ENCODE results near the gene SPESP1. TPM values are rescaled to one million over a fixed set of nuclear protein-coding genes. Genes with fewer than 3 reads are reported as not detected.

Gene SPESP1
- total and polyA plus RNA-seq, 2 donors (not counting 3 experiments of a cell fraction or from before 2014, with no cell fraction given), result 1.5 to 2.0 TPM

DNA sequence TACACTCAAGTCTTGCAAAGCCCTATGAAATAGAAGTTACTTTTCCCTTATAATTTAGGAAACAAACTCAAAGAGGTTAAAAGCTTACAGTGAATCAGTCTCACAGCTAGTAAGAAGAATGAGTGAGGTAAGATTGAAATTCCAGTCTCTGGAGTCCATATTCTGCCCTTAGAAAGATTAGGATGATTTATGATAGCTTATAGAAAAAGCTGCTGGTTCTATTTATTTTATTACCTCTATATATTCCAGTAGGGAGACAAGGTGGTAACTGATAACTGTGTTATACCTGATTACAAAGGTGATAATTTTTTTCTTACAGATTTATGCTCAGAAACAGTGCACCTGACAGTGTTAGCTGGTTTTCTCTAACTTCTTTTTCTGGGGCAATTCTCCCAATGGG is 34.1 kb upstream of the SPESP1 start:
- H4K20me1 ChIP-seq (replicated peaks; ENCODE audit: control insufficient read depth, extremely low read depth, insufficient read depth, low read length), result no peaks in the 10 kb centered on the region
- intact Hi-C loops (cut with micrococcal nuclease) (no loop called here), dilution Hi-C loops (cut with MboI; ENCODE audit: extremely low pct_ligation_motif_present, low sequenced_read_pairs) (no loop called here)
- ChIA-PET CTCF (interaction anchor here (0.9 to 1.2 kb wide), 2 partner anchors 12 to 20 kb away, joined by 4 to 9 read pairs; no protein-coding TSS in a partner anchor), POLR2A (no interaction called here)
- H3K4me3 ChIP-seq (replicated peaks in 1 of 3; ENCODE audit: insufficient read depth in 1 of 3, low read depth in 1 of 3, low read length in 3 of 3), result no peak overlapping the region
- DNase-seq (ENCODE audit: low read depth, low spot score) (no peak), FAIRE-seq (no peak)
- H3K79me2 ChIP-seq (ENCODE audit: control insufficient read depth, insufficient read depth, low read length), result no peaks in the 10 kb centered on the region
- TF ChIP-seq POLR2A (IDR thresholded peaks at IDR 0.05; ENCODE audit: low read depth, low read length) (no peak), EZH2 (IDR thresholded peaks at IDR 0.05; ENCODE audit: borderline replicate concordance, low read depth, low read length, severe bottlenecking) (no peak), FOS (IDR thresholded peaks at IDR 0.05; ENCODE audit: borderline replicate concordance, insufficient read depth, low read length) (no peak), GATA2 (IDR thresholded peaks at IDR 0.05; ENCODE audit: insufficient read depth, insufficient read length, low read depth, low read length) (no peak), POLR2AphosphoS5 (IDR thresholded peaks at IDR 0.05; ENCODE audit: insufficient read depth, low read depth, low read length) (no peak), MYC (IDR thresholded peaks at IDR 0.05; ENCODE audit: low read depth, low read length) (no peak), JUN (IDR thresholded peaks at IDR 0.05; ENCODE audit: borderline replicate concordance, insufficient read depth, insufficient read length, low read depth) (no peak)
- TF ChIP-seq, protein P1, sequence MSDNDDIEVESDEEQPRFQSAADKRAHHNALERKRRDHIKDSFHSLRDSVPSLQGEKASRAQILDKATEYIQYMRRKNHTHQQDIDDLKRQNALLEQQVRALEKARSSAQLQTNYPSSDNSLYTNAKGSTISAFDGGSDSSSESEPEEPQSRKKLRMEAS (IDR thresholded peaks at IDR 0.05; ENCODE audit: insufficient read depth, insufficient read length), result no peak
- TF ChIP-seq, protein P2, sequence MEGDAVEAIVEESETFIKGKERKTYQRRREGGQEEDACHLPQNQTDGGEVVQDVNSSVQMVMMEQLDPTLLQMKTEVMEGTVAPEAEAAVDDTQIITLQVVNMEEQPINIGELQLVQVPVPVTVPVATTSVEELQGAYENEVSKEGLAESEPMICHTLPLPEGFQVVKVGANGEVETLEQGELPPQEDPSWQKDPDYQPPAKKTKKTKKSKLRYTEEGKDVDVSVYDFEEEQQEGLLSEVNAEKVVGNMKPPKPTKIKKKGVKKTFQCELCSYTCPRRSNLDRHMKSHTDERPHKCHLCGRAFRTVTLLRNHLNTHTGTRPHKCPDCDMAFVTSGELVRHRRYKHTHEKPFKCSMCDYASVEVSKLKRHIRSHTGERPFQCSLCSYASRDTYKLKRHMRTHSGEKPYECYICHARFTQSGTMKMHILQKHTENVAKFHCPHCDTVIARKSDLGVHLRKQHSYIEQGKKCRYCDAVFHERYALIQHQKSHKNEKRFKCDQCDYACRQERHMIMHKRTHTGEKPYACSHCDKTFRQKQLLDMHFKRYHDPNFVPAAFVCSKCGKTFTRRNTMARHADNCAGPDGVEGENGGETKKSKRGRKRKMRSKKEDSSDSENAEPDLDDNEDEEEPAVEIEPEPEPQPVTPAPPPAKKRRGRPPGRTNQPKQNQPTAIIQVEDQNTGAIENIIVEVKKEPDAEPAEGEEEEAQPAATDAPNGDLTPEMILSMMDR (IDR thresholded peaks at IDR 0.05; ENCODE audit: extremely low read depth in 1 of 2, insufficient read depth in 1 of 2, low read depth in 1 of 2, low read length in 2 of 2), result no peak
- no peaks in the 10 kb centered on the region for H3K4me1 ChIP-seq (ENCODE audit: control insufficient read depth, extremely low read depth, insufficient read depth, low read length)
- no peak overlapping the region for H2AFZ ChIP-seq (ENCODE audit: low read depth, low read length)
- H3K27ac ChIP-seq (ENCODE audit: insufficient read depth, low read depth, low read length), result no peak overlapping the region
- no TSS peak for BruUV-seq (replicated peaks)
- peaks cover 5 to 25% of the 10 kb centered on the region in 2 experiments for H3K27me3 ChIP-seq (ENCODE audit: control insufficient read depth in 2 of 2, insufficient read depth in 2 of 2, low read length in 2 of 2)
- H3K9me3 ChIP-seq (replicated peaks; ENCODE audit: control insufficient read depth, insufficient read depth, low read length), result no peaks in the 10 kb centered on the region
- no peak overlapping the region for H3K4me2 ChIP-seq (ENCODE audit: insufficient read depth, low read length)
- H3K9me1 ChIP-seq (replicated peaks; ENCODE audit: control insufficient read depth, extremely low read depth, insufficient read depth, low read length), result no peaks in the 10 kb centered on the region
- no peak overlapping the region for H3K9ac ChIP-seq (replicated peaks; ENCODE audit: extremely low read depth, insufficient read depth, low read length)
- no peaks in the 10 kb centered on the region for H3K36me3 ChIP-seq (ENCODE audit: control insufficient read depth in 2 of 2, extremely low read depth in 1 of 2, insufficient read depth in 2 of 2, low read length in 2 of 2)
